Mucosa of stomach (tissue), 1 donor: ENCODE data around the gene SUN5.

Experiments used
- H3K27me3 ChIP-seq: one replicate; pipeline ENCODE4 v1.7.0; 2013; ENCODE audit warnings: mild to moderate bottlenecking, low read length; ENCODE audit not compliant: control insufficient read depth, insufficient read depth
- H3K36me3 ChIP-seq: one replicate; pipeline ENCODE4 v1.7.0; 2013; ENCODE audit warnings: low read length; ENCODE audit not compliant: control insufficient read depth, insufficient read depth
- H3K4me1 ChIP-seq: one replicate; pipeline ENCODE4 v1.7.0; 2013; ENCODE audit warnings: mild to moderate bottlenecking, low read length; ENCODE audit not compliant: control insufficient read depth, insufficient read depth
- H3K4me3 ChIP-seq: one replicate; pipeline ENCODE4 v1.7.0; 2013; ENCODE audit warnings: low read length
- H3K9ac ChIP-seq: one replicate; pipeline ENCODE4 v1.7.0; 2013; ENCODE audit warnings: mild to moderate bottlenecking, low read length, moderate library complexity
- H3K9me3 ChIP-seq: one replicate; pipeline ENCODE4 v1.7.0; 2013; ENCODE audit warnings: mild to moderate bottlenecking, low read length, moderate library complexity; ENCODE audit not compliant: control insufficient read depth
- donor health status: Pancreatic carcinoma.

The SUN5 gene

GRCh38 chr20:32973077-32973717, 31.0 kb downstream of the SUN5 start:
- H3K36me3 ChIP-seq: no peaks in the 10 kb centered on the region
- no peak overlapping the region for H3K9ac ChIP-seq
- H3K27me3 ChIP-seq: no peaks in the 10 kb centered on the region
- peaks cover 3% of the 10 kb centered on the region for H3K4me1 ChIP-seq
- no peaks in the 10 kb centered on the region for H3K9me3 ChIP-seq
- H3K4me3 ChIP-seq: no peak overlapping the region

GRCh38 chr20:32972181-32973076, 31.8 kb downstream of the SUN5 start:
- H3K36me3 ChIP-seq: no peaks in the 10 kb centered on the region
- no peak overlapping the region for H3K4me3 ChIP-seq
- no peak overlapping the region for H3K9ac ChIP-seq
- H3K4me1 ChIP-seq: peaks cover 3% of the 10 kb centered on the region
- no peaks in the 10 kb centered on the region for H3K9me3 ChIP-seq
- H3K27me3 ChIP-seq: no peaks in the 10 kb centered on the region

- peaks cover 3% of the 10 kb centered on the region for H3K4me1 ChIP-seq
- no peak overlapping the region for H3K9ac ChIP-seq
- no peaks in the 10 kb centered on the region for H3K36me3 ChIP-seq
- no peaks in the 10 kb centered on the region for H3K27me3 ChIP-seq
- H3K9me3 ChIP-seq: no peaks in the 10 kb centered on the region
- H3K4me3 ChIP-seq: no peak overlapping the region
These were observed 32.5 kb downstream of the SUN5 start for GRCh38 chr20:32971703-32972161.

GRCh38 chr20:32970973-32971300, 33.3 kb downstream of the SUN5 start:
- Histone ChIP-seq H3K4me3 (no peak overlapping the region), H3K9ac (no peak overlapping the region)

GRCh38 chr20:32970115-32970972, 33.9 kb downstream of the SUN5 start:
- H3K36me3 ChIP-seq: no peaks in the 10 kb centered on the region
- no peak overlapping the region for H3K4me3 ChIP-seq
- H3K4me1 ChIP-seq: peaks cover 3% of the 10 kb centered on the region
- H3K9me3 ChIP-seq: no peaks in the 10 kb centered on the region
- no peak overlapping the region for H3K9ac ChIP-seq
- peaks cover 3% of the 10 kb centered on the region for H3K27me3 ChIP-seq

More at GRCh38 chr20:32970973-32971300, 33.3 kb downstream of the SUN5 start:
- H3K27me3 ChIP-seq: no peaks in the 10 kb centered on the region
- H3K36me3 ChIP-seq: no peaks in the 10 kb centered on the region
- no peaks in the 10 kb centered on the region for H3K9me3 ChIP-seq
- H3K4me1 ChIP-seq: peaks cover 3% of the 10 kb centered on the region

- Histone ChIP-seq H3K9me3 (no peaks in the 10 kb centered on the region), H3K36me3 (no peaks in the 10 kb centered on the region), H3K4me1 (peaks cover 3% of the 10 kb centered on the region), H3K9ac (no peak overlapping the region), H3K4me3 (no peak overlapping the region), H3K27me3 (peaks cover 3% of the 10 kb centered on the region)
These were observed 34.7 kb downstream of the SUN5 start for GRCh38 chr20:32969356-32970114.

GRCh38 chr20:32968478-32969241, 35.6 kb downstream of the SUN5 start:
- H3K27me3 ChIP-seq: peaks cover 3% of the 10 kb centered on the region
- H3K9ac ChIP-seq: no peak overlapping the region
- no peak overlapping the region for H3K4me3 ChIP-seq
- H3K36me3 ChIP-seq: no peaks in the 10 kb centered on the region
- no peaks in the 10 kb centered on the region for H3K9me3 ChIP-seq
- H3K4me1 ChIP-seq: peaks cover 3% of the 10 kb centered on the region

GRCh38 chr20:32967961-32968457, 36.2 kb downstream of the SUN5 start:
- Histone ChIP-seq H3K9me3 (no peaks in the 10 kb centered on the region), H3K9ac (no peak overlapping the region), H3K4me1 (peaks cover 3% of the 10 kb centered on the region), H3K36me3 (no peaks in the 10 kb centered on the region), H3K27me3 (peaks cover 3% of the 10 kb centered on the region), H3K4me3 (no peak overlapping the region)

- peaks cover 3% of the 10 kb centered on the region for H3K27me3 ChIP-seq
- H3K4me1 ChIP-seq: peaks cover 3% of the 10 kb centered on the region
- no peak overlapping the region for H3K4me3 ChIP-seq
- no peaks in the 10 kb centered on the region for H3K36me3 ChIP-seq
- no peak overlapping the region for H3K9ac ChIP-seq
- no peaks in the 10 kb centered on the region for H3K9me3 ChIP-seq
These were observed 37.1 kb downstream of the SUN5 start for GRCh38 chr20:32966881-32967781.

- peaks cover 3% of the 10 kb centered on the region for H3K27me3 ChIP-seq
- no peaks in the 10 kb centered on the region for H3K36me3 ChIP-seq
- H3K4me1 ChIP-seq: peaks cover 3% of the 10 kb centered on the region
- no peaks in the 10 kb centered on the region for H3K9me3 ChIP-seq
- H3K9ac ChIP-seq: no peak overlapping the region
- H3K4me3 ChIP-seq: no peak overlapping the region
These were observed 37.9 kb downstream of the SUN5 start for GRCh38 chr20:32966382-32966781.
